Common myeloid progenitor, CD34-positive (primary cell): ENCODE measurements around the gene GDNF.
"Not testable (repeated sequence)": the region's sequence is repeated elsewhere in the genome, so short reads cannot be mapped to it uniquely, and the experiment has no call there.

Experiments used
- CTCF ChIA-PET: fragments of 350-600 bp; sonication (Branson Sonifier 250); formaldehyde crosslinking; loops from one replicate; lab custom pipeline; 2021; ENCODE audit warnings: antibody characterized with exemption; lab: Charles Lee
- POLR2A ChIA-PET: fragments of 350-600 bp; sonication (Branson Sonifier 250); formaldehyde crosslinking; loops from one replicate; lab custom pipeline; 2021; ENCODE audit warnings: antibody characterized with exemption; lab: Charles Lee
- DNase-seq, 3 donors: peaks; one replicate each; pipeline versions ENCODE4 v3.0.0 to v3.0.0-alpha.2; 2013
- H3K27ac ChIP-seq, 2 experiments: 1 replicate in 1 of 2; 2 replicates in 1 of 2; pipeline ENCODE4 v1.7.0; 2013; ENCODE audit warnings: inconsistent platforms in 2 of 2, low read length in 2 of 2, mild to moderate bottlenecking in 2 of 2, low read depth in 1 of 2, moderate library complexity in 1 of 2; ENCODE audit not compliant: severe bottlenecking in 2 of 2, insufficient read depth in 1 of 2, poor library complexity in 1 of 2
- H3K27me3 ChIP-seq, 5 experiments: replicated peaks in 2 of 5; 1 replicate in 3 of 5; 2 replicates in 2 of 5; pipeline versions ENCODE4 v1.6.1 to v1.7.0; 2013; ENCODE audit warnings: low read length in 4 of 5, mild to moderate bottlenecking in 2 of 5, moderate library complexity in 2 of 5, inconsistent platforms in 1 of 5; ENCODE audit not compliant: insufficient read depth in 5 of 5, control insufficient read depth in 4 of 5
- H3K36me3 ChIP-seq, 4 experiments: 1 replicate in 2 of 4; 2 replicates in 2 of 4; pipeline versions ENCODE4 v1.6.1 to v1.7.0; 2013; ENCODE audit warnings: low read length in 3 of 4, control low read depth in 1 of 4, mild to moderate bottlenecking in 1 of 4; ENCODE audit not compliant: control insufficient read depth in 4 of 4, insufficient read depth in 4 of 4
- H3K4me1 ChIP-seq, 4 experiments: 1 replicate in 3 of 4; 2 replicates in 1 of 4; pipeline versions ENCODE4 v1.6.1 to v1.7.1; 2013; ENCODE audit warnings: low read length in 3 of 4, mild to moderate bottlenecking in 3 of 4, control low read depth in 1 of 4, inconsistent platforms in 1 of 4, moderate library complexity in 1 of 4; ENCODE audit not compliant: control insufficient read depth in 4 of 4, insufficient read depth in 4 of 4; ENCODE audit errors: control extremely low read depth in 1 of 4
- H3K4me3 ChIP-seq, 7 experiments: 1 replicate in 4 of 7; 2 replicates in 3 of 7; pipeline versions ENCODE4 v1.5.1 to v1.7.0; 2013; ENCODE audit warnings: mild to moderate bottlenecking in 7 of 7, low read length in 6 of 7, moderate library complexity in 6 of 7, inconsistent platforms in 2 of 7, low read depth in 2 of 7, control low read depth in 1 of 7; ENCODE audit not compliant: insufficient read depth in 4 of 7, control insufficient read depth in 1 of 7; ENCODE audit errors: extremely low read depth in 1 of 7
- H3K9me3 ChIP-seq, 5 experiments: 1 replicate in 4 of 5; 2 replicates in 1 of 5; pipeline versions ENCODE4 v1.6.1 to v1.7.1; 2013; ENCODE audit warnings: low read length in 4 of 5, mild to moderate bottlenecking in 2 of 5, inconsistent platforms in 1 of 5, low read depth in 1 of 5, moderate library complexity in 1 of 5; ENCODE audit not compliant: control insufficient read depth in 4 of 5, insufficient read depth in 2 of 5; ENCODE audit errors: control extremely low read depth in 1 of 5
- WGBS: methylation state at CpG from one replicate; pipeline ENCODE4 v1.1.5; 2013; ENCODE audit not compliant: insufficient coverage; 5-methylcytosine and 5-hydroxymethylcytosine counted together

The GDNF gene

GRCh38 chr5:37875051-37875787, 35.4 kb upstream of the GDNF start:
- H3K27ac ChIP-seq: no peak overlapping the region
- POLR2A ChIA-PET: no interaction called here
- no peaks in the 10 kb centered on the region for H3K4me1 ChIP-seq
- peaks cover 0 to 3% (median under 1%) of the 10 kb centered on the region in 5 experiments for H3K27me3 ChIP-seq
- CTCF ChIA-PET: interaction anchor here (1.0 kb wide), 1 partner anchor 317 kb away, joined by 3 read pairs; no protein-coding TSS in a partner anchor
- no peaks in the 10 kb centered on the region for H3K36me3 ChIP-seq
- WGBS: 100% methylated on average over 2 of the region's 6 CpGs
- no peak for DNase-seq
- H3K9me3 ChIP-seq: peaks cover 0 to 12% (median 3%) of the 10 kb centered on the region in 5 experiments
- H3K4me3 ChIP-seq: no peak overlapping the region

DNA sequence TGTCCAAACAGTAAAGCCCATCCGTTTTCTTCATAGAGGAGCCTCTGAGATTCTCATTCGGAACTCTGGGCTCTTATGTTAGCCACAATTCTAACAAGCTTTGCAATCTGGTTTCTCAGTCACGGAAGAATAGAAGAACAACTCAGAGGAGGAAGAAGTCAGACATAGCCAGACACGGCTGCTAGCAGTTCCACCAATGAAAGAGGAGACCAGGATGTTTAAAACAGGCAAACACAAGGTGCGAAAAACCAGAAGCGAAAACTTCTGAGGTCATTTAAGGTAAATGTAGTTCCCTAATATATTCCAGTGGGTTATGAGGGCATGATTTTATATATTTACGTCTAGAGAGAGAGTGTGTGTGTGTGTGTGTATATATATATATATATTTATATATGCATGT, 34.1 kb upstream of the GDNF start:
- no peak for DNase-seq
- peaks cover 0 to 5% (median 0%) of the 10 kb centered on the region in 5 experiments for H3K27me3 ChIP-seq
- 93% methylated on average over 4 of the region's 7 CpGs for WGBS
- H3K27ac ChIP-seq: no peak overlapping the region
- no peak overlapping the region for H3K4me3 ChIP-seq
- POLR2A ChIA-PET: no interaction called here
- H3K4me1 ChIP-seq: no peaks in the 10 kb centered on the region
- peaks cover 0 to 12% (median 3%) of the 10 kb centered on the region in 5 experiments for H3K9me3 ChIP-seq
- CTCF ChIA-PET: interaction anchor here (0.5 kb wide), 1 partner anchor 459 kb away, joined by 3 read pairs; no protein-coding TSS in a partner anchor
- no peaks in the 10 kb centered on the region for H3K36me3 ChIP-seq

DNA sequence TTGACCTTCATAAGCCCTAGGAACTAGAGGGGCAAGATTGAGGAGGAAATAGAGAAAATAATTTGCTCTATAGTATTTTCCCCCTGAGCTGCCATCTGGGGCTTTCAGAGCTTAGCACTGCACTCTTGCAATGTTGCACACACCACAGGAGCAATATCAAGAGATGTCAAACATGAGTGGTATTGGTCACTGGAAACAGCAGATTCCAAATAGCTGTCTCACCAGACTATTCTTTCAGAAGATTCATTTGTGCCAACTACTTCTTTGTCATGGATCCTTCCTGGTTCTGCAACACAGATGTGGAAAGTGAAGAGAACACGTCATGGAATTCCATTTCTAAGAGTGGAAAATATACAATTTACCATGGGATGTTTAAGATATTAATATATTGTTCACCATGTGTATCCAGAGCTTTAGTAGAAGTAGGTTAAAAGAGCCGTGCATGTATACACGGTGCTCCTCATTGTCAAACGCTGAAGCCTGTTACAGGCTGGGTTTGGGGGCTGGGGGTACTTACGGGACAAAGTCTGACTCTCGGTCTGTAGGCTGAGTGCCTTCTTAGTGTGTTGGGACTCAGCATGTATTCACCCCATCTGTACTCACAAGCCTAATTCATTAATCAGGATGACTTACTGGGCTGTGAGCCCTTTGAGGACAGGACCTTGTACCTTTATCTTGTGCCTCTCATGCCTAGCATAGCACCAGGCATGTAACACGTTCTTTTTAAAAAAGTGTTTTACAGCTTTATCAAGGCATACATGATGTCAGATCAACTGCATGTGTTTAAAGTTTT, 31.4 kb upstream of the GDNF start:
- ChIA-PET CTCF (no interaction called here), POLR2A (no interaction called here)
- Histone ChIP-seq H3K36me3 (no peaks in the 10 kb centered on the region), H3K4me3 (no peak overlapping the region), H3K9me3 (peaks cover 0 to 6% (median 3%) of the 10 kb centered on the region in 5 experiments), H3K4me1 (no peaks in the 10 kb centered on the region), H3K27me3 (peaks cover 0 to 7% (median 0%) of the 10 kb centered on the region in 5 experiments), H3K27ac (no peak overlapping the region)
- DNase-seq: no peak
- WGBS: 90% methylated on average over 5 of the region's 7 CpGs

DNA sequence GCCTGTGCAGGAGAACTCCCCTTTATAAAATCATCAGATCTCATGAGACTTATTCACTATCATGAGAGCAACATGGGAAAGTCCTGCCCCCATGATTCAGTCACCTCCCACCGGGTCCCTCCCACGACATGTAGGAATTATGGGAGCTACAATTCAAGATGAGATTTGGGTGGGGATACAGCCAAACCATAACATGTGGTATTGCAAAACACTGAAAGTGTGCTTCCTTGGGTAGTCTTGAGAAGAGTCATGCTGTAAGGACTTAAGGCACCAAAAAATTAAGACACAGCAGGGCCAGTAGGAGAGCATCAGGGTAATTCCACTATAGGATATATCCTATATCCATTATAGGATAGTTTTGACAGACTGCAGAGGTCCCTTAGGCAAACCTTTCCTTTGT, 29.4 kb upstream of the GDNF start:
- H3K4me1 ChIP-seq: no peaks in the 10 kb centered on the region
- WGBS: 100% methylated on average over 2 of the region's 2 CpGs
- no peaks in the 10 kb centered on the region for H3K36me3 ChIP-seq
- ChIA-PET CTCF (no interaction called here), POLR2A (no interaction called here)
- H3K27me3 ChIP-seq: peaks cover 0 to 7% (median 2%) of the 10 kb centered on the region in 5 experiments
- DNase-seq: no peak
- no peak overlapping the region for H3K27ac ChIP-seq
- no peak overlapping the region for H3K4me3 ChIP-seq
- H3K9me3 ChIP-seq: peaks cover 0 to 5% (median 3%) of the 10 kb centered on the region in 5 experiments

- DNase-seq: no peak
- peaks cover 0 to 5% (median 3%) of the 10 kb centered on the region in 5 experiments for H3K9me3 ChIP-seq
- H3K4me1 ChIP-seq: no peaks in the 10 kb centered on the region
- CTCF ChIA-PET: interaction anchor here (1.0 kb wide), 1 partner anchor 12 kb away, joined by 3 read pairs; no protein-coding TSS in a partner anchor
- H3K27ac ChIP-seq: no peak overlapping the region
- H3K36me3 ChIP-seq: no peaks in the 10 kb centered on the region
- 89% methylated on average over 3 of the region's 3 CpGs for WGBS
- POLR2A ChIA-PET: no interaction called here
- H3K27me3 ChIP-seq: peaks cover 0 to 7% (median 2%) of the 10 kb centered on the region in 5 experiments
- H3K4me3 ChIP-seq: no peak overlapping the region
Measured at GRCh38 chr5:37867654-37868053, 27.8 kb upstream of the GDNF start.

DNA sequence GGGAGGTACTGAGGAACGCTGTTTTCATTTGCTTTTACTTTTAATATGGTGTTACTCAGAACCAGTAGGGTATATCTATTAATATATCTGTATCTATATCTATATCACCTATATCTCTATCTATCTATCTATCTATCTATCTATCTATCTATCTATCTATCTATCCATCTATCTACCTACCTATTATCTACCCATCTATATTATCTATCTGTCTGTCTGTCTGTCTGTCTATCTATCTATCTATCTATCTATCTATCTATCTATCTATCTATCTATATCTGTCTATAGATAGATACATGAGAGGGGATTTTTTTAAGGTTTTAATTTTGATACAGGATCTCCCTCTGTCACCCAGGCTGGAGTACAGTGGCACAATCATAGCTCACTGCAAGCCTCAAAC, 23.1 kb upstream of the GDNF start:
- H3K4me3 ChIP-seq, H3K4me1 ChIP-seq, H3K27me3 ChIP-seq, POLR2A ChIA-PET, H3K27ac ChIP-seq, H3K9me3 ChIP-seq, DNase-seq, H3K36me3 ChIP-seq: not testable (repeated sequence)
- no CpG with 5 or more reads among the region's 1 CpG for WGBS
- CTCF ChIA-PET: interaction anchor here (0.6 kb wide), 1 partner anchor 1890 kb away, joined by 3 read pairs; no protein-coding TSS in a partner anchor

GRCh38 chr5:37860206-37860605, 20.4 kb upstream of the GDNF start:
- CTCF ChIA-PET: no interaction called here
- Histone ChIP-seq H3K4me3 (no peak overlapping the region), H3K4me1 (no peaks in the 10 kb centered on the region), H3K27ac (no peak overlapping the region), H3K9me3 (no peaks in the 10 kb centered on the region), H3K36me3 (no peaks in the 10 kb centered on the region), H3K27me3 (peaks cover 0 to 7% (median 0%) of the 10 kb centered on the region in 5 experiments)
- WGBS: no CpG with 5 or more reads among the region's 3 CpGs
- no peak for DNase-seq
- POLR2A ChIA-PET: no interaction called here
